CD14-positive monocyte (primary cell): ENCODE measurements around the gene DCAF12. TPM values are rescaled to one million over a fixed set of nuclear protein-coding genes. Genes with fewer than 3 reads are reported as not detected.

Experiments used
- DNase-seq, 3 donors: peaks; one replicate each; pipeline ENCODE4 v3.0.0-alpha.2; 2011 to 2022
- H2AFZ ChIP-seq: 2 replicates; pipeline ENCODE4 v1.6.0; 2012; ENCODE audit warnings: mild to moderate bottlenecking, low read depth, low read length, inconsistent platforms; ENCODE audit not compliant: insufficient read depth, poor library complexity, severe bottlenecking
- H3K27ac ChIP-seq, 2 donors: 1 replicate in 1 of 2; 2 replicates in 1 of 2; pipeline ENCODE4 v1.5.1; 2012 to 2013; ENCODE audit warnings: low read length in 2 of 2, control low read depth in 1 of 2, inconsistent platforms in 1 of 2, low read depth in 1 of 2, mild to moderate bottlenecking in 1 of 2
- H3K27me3 ChIP-seq, 2 donors: one replicate each; pipeline versions ENCODE4 v1.6.0 to v1.6.1; 2011 to 2013; ENCODE audit warnings: low read length in 2 of 2; ENCODE audit not compliant: control insufficient read depth in 2 of 2, insufficient read depth in 2 of 2
- H3K36me3 ChIP-seq, 2 donors: replicated peaks in 1 of 2; 1 replicate in 1 of 2; 2 replicates in 1 of 2; pipeline versions ENCODE4 v1.5.1 to v1.6.1; 2012 to 2013; ENCODE audit warnings: low read length in 2 of 2, control low read depth in 1 of 2, inconsistent platforms in 1 of 2, mild to moderate bottlenecking in 1 of 2; ENCODE audit not compliant: insufficient read depth in 2 of 2, control insufficient read depth in 1 of 2
- H3K4me1 ChIP-seq, 2 donors: 1 replicate in 1 of 2; 2 replicates in 1 of 2; pipeline versions ENCODE4 v1.5.1 to v1.6.1; 2012 to 2013; ENCODE audit warnings: low read length in 2 of 2, control low read depth in 1 of 2, inconsistent platforms in 1 of 2, mild to moderate bottlenecking in 1 of 2, moderate library complexity in 1 of 2; ENCODE audit not compliant: insufficient read depth in 2 of 2, control insufficient read depth in 1 of 2
- H3K4me2 ChIP-seq: replicated peaks from 2 replicates; pipeline ENCODE3; 2012; ENCODE audit warnings: low read length, moderate library complexity, mild to moderate bottlenecking; ENCODE audit not compliant: poor library complexity, severe bottlenecking; ENCODE audit errors: extremely low read depth
- H3K4me3 ChIP-seq, 3 experiments: fragments of 200-600 bp in 1 of 3; sonication (generic) in 1 of 3; replicated peaks in 1 of 3; 1 replicate in 2 of 3; 2 replicates in 1 of 3; pipeline ENCODE4 v1.5.1; 2011 to 2013; ENCODE audit warnings: low read length in 3 of 3, mild to moderate bottlenecking in 3 of 3, control low read depth in 2 of 3, low read depth in 2 of 3, inconsistent platforms in 1 of 3, moderate library complexity in 1 of 3
- H3K79me2 ChIP-seq: 2 replicates; pipeline ENCODE4 v1.6.0; 2012; ENCODE audit warnings: mild to moderate bottlenecking, control low read depth, inconsistent platforms, low read length, moderate library complexity; ENCODE audit not compliant: insufficient read depth
- H3K9ac ChIP-seq: 2 replicates; pipeline ENCODE4 v1.6.0; 2017; ENCODE audit warnings: low read length, mild to moderate bottlenecking; ENCODE audit not compliant: insufficient read depth, poor library complexity, severe bottlenecking
- H3K9me3 ChIP-seq, 2 donors: replicated peaks in 1 of 2; 1 replicate in 1 of 2; 2 replicates in 1 of 2; pipeline versions ENCODE4 v1.5.1 to v1.6.1; 2012 to 2013; ENCODE audit warnings: low read length in 2 of 2, control low read depth in 1 of 2; ENCODE audit not compliant: control insufficient read depth in 1 of 2, insufficient read depth in 1 of 2
- H4K20me1 ChIP-seq: 2 replicates; pipeline ENCODE4 v1.6.0; 2012; ENCODE audit warnings: mild to moderate bottlenecking, low read length, control low read depth, moderate library complexity; ENCODE audit not compliant: insufficient read depth
- H3K27ac Mint-ChIP-seq, 7 donors: one replicate each; pipeline ENCODE4 v1.8.0; 2020; ENCODE audit warnings: mild to moderate bottlenecking in 7 of 7, mixed read lengths in 7 of 7, moderate library complexity in 6 of 7, inconsistent platforms in 2 of 7
- H3K27me3 Mint-ChIP-seq, 3 donors: one replicate each; pipeline ENCODE4 v1.8.0; 2021 to 2022; ENCODE audit warnings: low read depth in 3 of 3, mild to moderate bottlenecking in 3 of 3, mixed read lengths in 3 of 3, moderate library complexity in 3 of 3, inconsistent platforms in 1 of 3
- H3K36me3 Mint-ChIP-seq, 2 donors: one replicate each; pipeline ENCODE4 v1.8.0; 2020; ENCODE audit warnings: mixed read lengths in 2 of 2, inconsistent platforms in 1 of 2, mild to moderate bottlenecking in 1 of 2
- H3K4me1 Mint-ChIP-seq: one replicate; pipeline ENCODE4 v1.8.0; 2020; ENCODE audit warnings: mild to moderate bottlenecking, mixed read lengths
- H3K4me3 Mint-ChIP-seq, 2 donors: one replicate each; pipeline ENCODE4 v1.8.0; 2020; ENCODE audit warnings: mild to moderate bottlenecking in 2 of 2, mixed read lengths in 2 of 2, moderate library complexity in 1 of 2
- H3K9me3 Mint-ChIP-seq, 7 donors: one replicate each; pipeline ENCODE4 v1.8.0; 2020 to 2022; ENCODE audit warnings: mixed read lengths in 7 of 7, mild to moderate bottlenecking in 6 of 7, moderate library complexity in 6 of 7, inconsistent platforms in 2 of 7
- CTCF ChIP-seq: fragments of 200-600 bp; IDR thresholded peaks from one replicate; pipeline ENCODE4 v1.8.0; 2022; ENCODE audit warnings: antibody characterized with exemption, mild to moderate bottlenecking
- WGBS: methylation state at CpG from one replicate; pipeline ENCODE4 v1.1.5; 2013; ENCODE audit warnings: missing lambda C conversion rate; ENCODE audit not compliant: insufficient coverage; 5-methylcytosine and 5-hydroxymethylcytosine counted together
- intact Hi-C, 2 donors: fragments of 100-400 bp; cut with micrococcal nuclease; formaldehyde crosslinking; loops; one replicate each; pipeline versions ENCODE4 v1.15.0 to v1.15.1; 2023
- polyA plus RNA-seq, 3 donors: library from polyadenylated mRNA; depleted of rRNA in 1 of 3; unstranded in 2 of 3; stranded (reverse) in 1 of 3; fragments of 300-500 nt in 2 of 3; fragments of >200 nt in 1 of 3; fragmentation: Illumina TruSeq in 2 of 3; gene quantifications; 1 replicate in 2 of 3; 2 replicates in 1 of 3; pipeline ENCODE4 v1.2.3, GENCODE V29; 2012 to 2021

The DCAF12 gene
- polyA plus RNA-seq, 3 donors: 14.6 to 35.5 (median 22.4) TPM

DNA sequence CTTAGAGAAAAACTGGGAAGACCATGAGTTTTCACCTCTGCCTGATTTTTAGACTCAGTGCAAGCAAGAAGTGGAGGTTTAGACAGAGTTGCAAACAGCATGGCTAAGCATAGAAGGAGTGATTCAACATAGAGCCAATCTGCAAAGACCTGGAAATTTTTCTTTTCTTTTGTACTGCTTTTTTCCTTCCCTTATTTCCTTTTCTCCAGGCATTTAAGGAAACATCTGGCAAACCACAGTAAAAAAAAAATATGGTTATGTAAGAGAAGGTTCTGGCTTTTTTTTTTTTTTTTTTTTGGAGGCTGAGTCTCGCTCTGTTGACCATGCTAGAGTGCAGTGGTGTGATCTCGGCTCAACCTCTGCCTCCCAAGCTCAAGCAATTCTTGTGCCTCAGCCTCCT is 16.6 kb upstream of the DCAF12 start:
- H2AFZ ChIP-seq: no peak overlapping the region
- no peak for TF ChIP-seq CTCF
- H3K27me3 ChIP-seq: no peaks in the 10 kb centered on the region
- H3K36me3 ChIP-seq: no peaks in the 10 kb centered on the region
- Mint-ChIP-seq H3K27ac (no peak overlapping the region), H3K4me1 (peaks cover 40% of the 10 kb centered on the region), H3K27me3 (peaks cover 0 to 3% (median 1%) of the 10 kb centered on the region in 3 donors), H3K36me3 (no peaks in the 10 kb centered on the region), H3K4me3 (no peak overlapping the region), H3K9me3 (peaks cover 0 to 3% (median 0%) of the 10 kb centered on the region in 7 donors)
- no peak overlapping the region for H3K9ac ChIP-seq
- peaks cover 24 to 34% of the 10 kb centered on the region in 2 donors for H3K4me1 ChIP-seq
- intact Hi-C loops: no loop called here
- no peak overlapping the region for H3K27ac ChIP-seq
- no peaks in the 10 kb centered on the region for H3K9me3 ChIP-seq
- no peak overlapping the region for H3K4me3 ChIP-seq
- H3K79me2 ChIP-seq: no peaks in the 10 kb centered on the region
- DNase-seq: no peak
- no peaks in the 10 kb centered on the region for H4K20me1 ChIP-seq
- no peak overlapping the region for H3K4me2 ChIP-seq
- no CpG with 5 or more reads among the region's 2 CpGs for WGBS

GRCh38 chr9:34140853-34141252 is 14.4 kb upstream of the DCAF12 start:
- no peaks in the 10 kb centered on the region for H4K20me1 ChIP-seq
- Mint-ChIP-seq H3K9me3 (peaks cover 0 to 6% (median 3%) of the 10 kb centered on the region in 7 donors), H3K27ac (peak overlapping the region in 4 of 7 donors; percentile 10 to 67 (median 50)), H3K36me3 (no peaks in the 10 kb centered on the region), H3K4me1 (peaks cover 37% of the 10 kb centered on the region), H3K27me3 (peaks cover 0 to 3% (median 1%) of the 10 kb centered on the region in 3 donors), H3K4me3 (no peak overlapping the region)
- H3K36me3 ChIP-seq: no peaks in the 10 kb centered on the region
- no peak overlapping the region for H3K4me3 ChIP-seq
- TF ChIP-seq CTCF: no peak
- peak overlapping the region in 1 of 2 donors; percentile 25 for H3K27ac ChIP-seq
- no peak for DNase-seq
- no CpG with 5 or more reads among the region's 2 CpGs for WGBS
- intact Hi-C loops: no loop called here
- no peaks in the 10 kb centered on the region for H3K27me3 ChIP-seq
- H3K9ac ChIP-seq: no peak overlapping the region
- H3K4me1 ChIP-seq: peaks cover 24 to 34% of the 10 kb centered on the region in 2 donors
- no peaks in the 10 kb centered on the region for H3K9me3 ChIP-seq
- H3K79me2 ChIP-seq: no peaks in the 10 kb centered on the region
- no peak overlapping the region for H3K4me2 ChIP-seq
- no peak overlapping the region for H2AFZ ChIP-seq
